A673 (cell line): ENCODE data around the gene DKKL1.

Source experiments
- EZH2 ChIP-seq: fragments of 200-600 bp; sonication (generic); IDR thresholded peaks from 2 replicates; pipeline ENCODE4 v1.6.1; 2017; ENCODE audit warnings: borderline replicate concordance, low read depth, mild to moderate bottlenecking, mixed read lengths, antibody characterized with exemption, low read length; ENCODE audit not compliant: poor library complexity, severe bottlenecking
- TF ChIP-seq, protein P1 (sequence below): fragments of 300-800, 200-600 bp; sonication (generic); conservative IDR thresholded peaks from 2 replicates; pipeline ENCODE4 v1.5.1; 2017; ENCODE audit warnings: low read depth, mild to moderate bottlenecking, antibody characterized with exemption, low read length, moderate library complexity, mixed read lengths

DNA sequence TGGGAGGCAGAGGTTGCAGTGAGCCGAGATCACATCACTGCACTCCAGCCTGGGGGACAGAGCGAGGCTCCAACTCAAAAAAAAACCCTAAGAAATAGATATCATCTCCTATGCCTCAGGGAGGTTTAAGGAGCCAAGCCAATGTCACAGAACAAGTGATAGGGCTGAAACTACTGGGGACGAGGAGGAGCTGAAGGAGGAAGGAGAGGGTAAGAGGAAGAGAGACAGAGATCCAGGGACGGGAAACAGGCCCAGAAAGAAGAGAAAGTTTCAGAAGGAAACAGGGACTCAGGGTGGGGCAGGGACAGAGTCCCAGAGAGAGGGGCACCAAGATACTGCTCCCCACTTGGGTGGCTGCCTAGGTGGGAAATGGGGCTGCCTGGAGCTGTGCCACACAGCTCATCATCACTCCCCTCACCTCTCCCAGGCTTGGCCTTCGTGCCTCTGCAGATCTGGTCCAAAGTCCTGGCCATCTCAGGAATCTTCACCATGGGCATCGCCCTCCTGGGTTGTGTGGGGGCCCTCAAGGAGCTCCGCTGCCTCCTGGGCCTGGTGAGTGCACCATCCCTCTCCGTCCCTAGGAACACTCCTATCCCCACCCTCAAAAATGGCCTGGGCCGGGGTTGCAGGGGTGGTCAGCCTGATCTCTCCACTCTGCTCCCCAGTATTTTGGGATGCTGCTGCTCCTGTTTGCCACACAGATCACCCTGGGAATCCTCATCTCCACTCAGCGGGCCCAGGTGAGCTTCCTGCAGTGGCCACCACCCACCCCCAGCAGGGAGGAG lies 27.0 kb upstream of the DKKL1 start:
- TF ChIP-seq, protein P1, sequence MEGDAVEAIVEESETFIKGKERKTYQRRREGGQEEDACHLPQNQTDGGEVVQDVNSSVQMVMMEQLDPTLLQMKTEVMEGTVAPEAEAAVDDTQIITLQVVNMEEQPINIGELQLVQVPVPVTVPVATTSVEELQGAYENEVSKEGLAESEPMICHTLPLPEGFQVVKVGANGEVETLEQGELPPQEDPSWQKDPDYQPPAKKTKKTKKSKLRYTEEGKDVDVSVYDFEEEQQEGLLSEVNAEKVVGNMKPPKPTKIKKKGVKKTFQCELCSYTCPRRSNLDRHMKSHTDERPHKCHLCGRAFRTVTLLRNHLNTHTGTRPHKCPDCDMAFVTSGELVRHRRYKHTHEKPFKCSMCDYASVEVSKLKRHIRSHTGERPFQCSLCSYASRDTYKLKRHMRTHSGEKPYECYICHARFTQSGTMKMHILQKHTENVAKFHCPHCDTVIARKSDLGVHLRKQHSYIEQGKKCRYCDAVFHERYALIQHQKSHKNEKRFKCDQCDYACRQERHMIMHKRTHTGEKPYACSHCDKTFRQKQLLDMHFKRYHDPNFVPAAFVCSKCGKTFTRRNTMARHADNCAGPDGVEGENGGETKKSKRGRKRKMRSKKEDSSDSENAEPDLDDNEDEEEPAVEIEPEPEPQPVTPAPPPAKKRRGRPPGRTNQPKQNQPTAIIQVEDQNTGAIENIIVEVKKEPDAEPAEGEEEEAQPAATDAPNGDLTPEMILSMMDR, result no peak
- TF ChIP-seq EZH2, result no peak
